Breast epithelium (tissue), 4 donors: ENCODE results near the gene IDH3B. TPM values are rescaled to one million over a fixed set of nuclear protein-coding genes. Genes with fewer than 3 reads are reported as not detected.

Experiments used
- DNase-seq, 2 donors: peaks; one replicate each; pipeline ENCODE4 v3.0.0-alpha.2; 2019; ENCODE audit warnings: low spot score in 2 of 2
- H3K27ac ChIP-seq, 2 donors: fragments of 200-600 bp; sonication (generic) in 1 of 2; one replicate each; pipeline ENCODE4 v1.5.1; 2016 to 2019; ENCODE audit warnings: mild to moderate bottlenecking in 1 of 2
- H3K27me3 ChIP-seq, 2 donors: fragments of 200-600 bp; sonication (generic) in 1 of 2; one replicate each; pipeline versions ENCODE4 v1.5.1 to v1.6.0; 2017 to 2019; ENCODE audit warnings: control low read depth in 1 of 2, mild to moderate bottlenecking in 1 of 2
- H3K36me3 ChIP-seq: fragments of 200-600 bp; one replicate; pipeline ENCODE4 v1.5.1; 2019
- H3K4me1 ChIP-seq, 2 donors: fragments of 200-600 bp; sonication (generic); one replicate each; pipeline ENCODE4 v1.5.1; 2016 to 2019; ENCODE audit warnings: control low read depth in 1 of 2
- H3K4me3 ChIP-seq, 3 donors: fragments of 200-600 bp; sonication (generic); 1 replicate in 2 of 3; 2 replicates in 1 of 3; pipeline ENCODE4 v1.5.1; 2016 to 2019; ENCODE audit warnings: mild to moderate bottlenecking in 3 of 3, moderate library complexity in 2 of 3
- H3K9me3 ChIP-seq, 2 donors: fragments of 200-600 bp; sonication (generic) in 1 of 2; one replicate each; pipeline ENCODE4 v1.5.1; 2016 to 2019; ENCODE audit warnings: control low read depth in 1 of 2
- POLR2A ChIP-seq: fragments of 450-650 bp; IDR thresholded peaks from one replicate; pipeline ENCODE4 v1.6.1; 2016; ENCODE audit warnings: antibody characterized with exemption, mild to moderate bottlenecking, moderate library complexity
- POLR2AphosphoS5 ChIP-seq, 3 donors: sonication (generic); formaldehyde crosslinking; IDR thresholded peaks; one replicate each; pipeline ENCODE4 v1.6.1; 2017; ENCODE audit warnings: antibody characterized with exemption in 3 of 3
- intact Hi-C: fragments of 100-400 bp; cut with DNase I; formaldehyde crosslinking; loops from one replicate; pipeline ENCODE4 v1.15.1; 2023; ENCODE audit warnings: low total_unique reads
- total RNA-seq, 3 donors: library from RNA; depleted of rRNA; stranded (reverse); fragments of >200 nt; gene quantifications; one replicate each; pipeline ENCODE4 v1.1.0, GENCODE V29; 2016
- TF ChIP-seq, protein P1 (sequence below), 3 donors: fragments of 450-650 bp; IDR thresholded peaks; one replicate each; pipeline ENCODE4 v1.5.1; 2016 to 2017; ENCODE audit warnings: antibody characterized with exemption in 3 of 3, mild to moderate bottlenecking in 3 of 3, moderate library complexity in 3 of 3

The IDH3B gene
- 100 to 1,000 TPM; 114 to 119 (median 115) TPM for total RNA-seq

DNA sequence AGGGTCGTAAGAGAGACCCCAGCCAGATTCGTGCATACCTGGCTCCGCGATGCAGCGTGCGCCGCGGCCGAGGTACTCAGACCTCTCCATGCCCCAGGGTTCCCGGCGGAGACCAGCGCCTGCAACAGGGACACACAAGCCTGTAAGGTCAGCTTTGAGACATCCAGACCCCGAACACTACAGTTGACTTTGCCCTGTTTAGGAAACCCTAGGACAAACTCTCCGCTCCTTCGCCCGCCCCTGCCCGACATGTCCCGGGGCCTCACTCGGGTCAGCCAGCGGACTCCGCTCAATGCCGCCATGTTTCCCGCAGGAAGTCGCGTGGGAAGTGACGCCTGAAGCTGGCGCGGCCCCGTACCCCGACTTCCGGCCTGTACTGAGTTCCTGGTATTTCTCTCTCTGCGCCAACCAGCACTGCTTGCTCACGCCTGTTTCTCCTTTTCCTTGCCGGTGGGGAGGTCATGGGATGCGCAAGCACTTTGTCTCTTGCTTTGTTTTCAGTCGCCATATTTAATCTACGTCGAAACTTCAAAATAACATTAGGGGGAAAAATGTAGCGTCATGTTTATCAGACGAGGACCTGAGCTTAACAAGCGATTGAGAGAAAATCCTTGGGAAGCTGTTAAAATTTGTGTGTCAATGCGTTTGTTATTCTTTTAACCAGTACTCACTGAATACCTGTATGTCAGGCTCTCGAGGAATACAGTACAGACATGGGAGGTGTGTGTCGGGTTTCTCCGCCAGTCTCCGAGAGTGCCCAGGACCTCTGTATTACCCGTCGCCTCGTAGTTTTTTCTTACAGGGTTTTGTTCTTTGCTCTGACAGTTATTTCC, at the start of gene IDH3B:
IDH3B (minus strand) TSS at position 330 of the 833 bp plus-strand sequence; CDS start at position 302, 28 bp downstream.
- H3K27me3 ChIP-seq = no peaks in the 10 kb centered on the region
- intact Hi-C loops = no loop called here
- peak within 1 kb of the TSS; percentile 82 to 98 (median 84) for H3K4me3 ChIP-seq
- no peaks in the 10 kb centered on the region for H3K9me3 ChIP-seq
- DNase-seq = peak; percentile 94 to 95
- TF ChIP-seq POLR2AphosphoS5 (IDR thresholded peaks at IDR 0.05) = peak; percentile 96 to 99 (median 99)
- TF ChIP-seq POLR2A = peak; percentile 82
- TF ChIP-seq, protein P1, sequence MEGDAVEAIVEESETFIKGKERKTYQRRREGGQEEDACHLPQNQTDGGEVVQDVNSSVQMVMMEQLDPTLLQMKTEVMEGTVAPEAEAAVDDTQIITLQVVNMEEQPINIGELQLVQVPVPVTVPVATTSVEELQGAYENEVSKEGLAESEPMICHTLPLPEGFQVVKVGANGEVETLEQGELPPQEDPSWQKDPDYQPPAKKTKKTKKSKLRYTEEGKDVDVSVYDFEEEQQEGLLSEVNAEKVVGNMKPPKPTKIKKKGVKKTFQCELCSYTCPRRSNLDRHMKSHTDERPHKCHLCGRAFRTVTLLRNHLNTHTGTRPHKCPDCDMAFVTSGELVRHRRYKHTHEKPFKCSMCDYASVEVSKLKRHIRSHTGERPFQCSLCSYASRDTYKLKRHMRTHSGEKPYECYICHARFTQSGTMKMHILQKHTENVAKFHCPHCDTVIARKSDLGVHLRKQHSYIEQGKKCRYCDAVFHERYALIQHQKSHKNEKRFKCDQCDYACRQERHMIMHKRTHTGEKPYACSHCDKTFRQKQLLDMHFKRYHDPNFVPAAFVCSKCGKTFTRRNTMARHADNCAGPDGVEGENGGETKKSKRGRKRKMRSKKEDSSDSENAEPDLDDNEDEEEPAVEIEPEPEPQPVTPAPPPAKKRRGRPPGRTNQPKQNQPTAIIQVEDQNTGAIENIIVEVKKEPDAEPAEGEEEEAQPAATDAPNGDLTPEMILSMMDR (IDR thresholded peaks at IDR 0.05) = no peak
- H3K4me1 ChIP-seq = no peaks in the 10 kb centered on the region
- peaks cover 4% of the 10 kb centered on the region for H3K36me3 ChIP-seq
- peak within 1 kb of the TSS; percentile 94 for H3K27ac ChIP-seq

DNA sequence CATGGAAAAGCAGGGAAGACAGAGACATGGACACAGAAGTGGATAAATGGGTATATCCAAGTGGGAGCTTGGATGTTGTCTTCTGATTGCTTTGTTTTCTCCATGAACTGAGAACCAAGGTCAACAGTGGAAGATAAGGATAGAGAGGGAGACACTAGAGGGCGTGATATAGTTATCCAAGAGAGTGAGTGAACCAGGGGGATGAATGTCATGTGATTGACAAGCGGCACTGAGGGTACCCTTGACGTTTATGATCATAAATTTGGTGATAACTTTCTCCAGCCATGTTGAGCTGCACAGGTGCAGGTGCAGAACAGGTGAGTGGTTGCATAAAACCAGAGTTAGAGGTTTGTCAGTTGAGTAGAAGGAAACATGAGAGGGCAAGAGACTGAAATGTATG, 49.3 kb upstream of the IDH3B start:
- Histone ChIP-seq H3K36me3 (no peaks in the 10 kb centered on the region), H3K27ac (no peak overlapping the region), H3K4me1 (no peaks in the 10 kb centered on the region), H3K27me3 (no peaks in the 10 kb centered on the region), H3K4me3 (no peak overlapping the region), H3K9me3 (peaks cover 0 to 4% of the 10 kb centered on the region in 2 donors)
- no peak for DNase-seq
- TF ChIP-seq POLR2A (no peak), POLR2AphosphoS5 (IDR thresholded peaks at IDR 0.05) (no peak)
- TF ChIP-seq, protein P1 (IDR thresholded peaks at IDR 0.05) = peak in 1 of 3 donors; percentile 16
- intact Hi-C loops = no loop called here

DNA sequence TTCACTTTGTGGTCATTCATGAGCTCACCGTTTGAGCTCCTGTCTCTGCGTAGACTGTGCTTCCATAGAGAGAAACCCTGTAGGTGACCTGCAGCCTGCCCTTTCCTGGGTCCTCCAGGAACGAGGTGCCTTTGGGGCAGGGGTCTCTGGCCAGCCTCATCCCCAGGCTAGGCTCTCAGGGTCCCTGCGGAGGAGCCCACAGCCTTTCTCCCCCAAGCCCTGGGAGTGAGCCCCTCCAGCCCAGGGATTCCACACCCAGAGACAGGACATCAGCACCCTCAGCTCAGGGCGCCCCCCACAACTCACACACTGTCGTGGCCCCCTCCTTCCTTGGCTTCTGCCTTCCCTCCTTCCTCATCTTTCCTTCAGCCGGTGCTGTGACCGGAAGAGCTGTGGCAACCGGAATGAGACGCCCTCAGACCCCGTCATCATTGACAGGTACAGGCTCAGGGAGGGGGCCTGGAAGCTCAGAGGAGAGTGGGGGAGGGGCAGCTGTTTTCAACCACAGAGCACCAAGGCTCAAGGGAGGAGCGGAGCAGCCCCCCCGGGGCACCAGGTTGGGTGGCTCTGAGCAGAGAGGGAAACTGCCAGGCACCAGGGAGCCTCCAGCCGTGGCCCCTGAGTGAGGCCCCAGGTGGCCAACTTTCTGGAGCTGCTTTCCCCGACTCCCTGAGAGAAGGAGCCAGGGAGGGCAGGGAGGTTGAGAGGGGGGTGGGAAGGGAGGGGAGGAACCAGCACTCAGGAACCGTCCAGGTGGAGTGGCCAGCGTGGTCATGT, 45.4 kb upstream of the IDH3B start:
- intact Hi-C loops = no loop called here
- no peaks in the 10 kb centered on the region for H3K27me3 ChIP-seq
- no peak overlapping the region for H3K27ac ChIP-seq
- no peaks in the 10 kb centered on the region for H3K36me3 ChIP-seq
- H3K9me3 ChIP-seq = no peaks in the 10 kb centered on the region
- no peaks in the 10 kb centered on the region for H3K4me1 ChIP-seq
- no peak for DNase-seq
- TF ChIP-seq POLR2AphosphoS5 (IDR thresholded peaks at IDR 0.05) (no peak), POLR2A (no peak)
- TF ChIP-seq, protein P1 (IDR thresholded peaks at IDR 0.05) = no peak
- no peak overlapping the region for H3K4me3 ChIP-seq

DNA sequence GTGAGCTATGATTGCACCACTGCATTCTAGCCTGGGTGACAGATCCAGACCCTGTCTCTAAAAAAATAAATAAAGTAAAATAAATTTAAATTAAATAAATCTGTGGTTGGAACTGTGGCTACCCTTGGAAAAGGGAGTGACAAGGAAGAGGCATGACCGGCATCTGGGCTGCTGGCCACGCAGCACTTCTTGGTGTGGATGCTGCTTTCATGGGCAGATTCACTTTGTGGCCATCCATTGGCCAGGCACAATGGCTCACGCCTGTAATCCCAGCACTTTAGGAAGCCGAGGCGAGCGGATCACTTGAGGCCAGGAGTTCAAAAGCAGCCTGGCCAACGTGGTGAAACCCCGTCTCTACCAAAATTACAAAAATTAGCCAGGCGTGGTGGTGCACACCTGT, 44.6 kb upstream of the IDH3B start:
- Histone ChIP-seq H3K27ac (no peak overlapping the region), H3K4me3 (no peak overlapping the region), H3K36me3 (no peaks in the 10 kb centered on the region), H3K27me3 (no peaks in the 10 kb centered on the region), H3K9me3 (no peaks in the 10 kb centered on the region), H3K4me1 (no peaks in the 10 kb centered on the region)
- intact Hi-C loops = no loop called here
- TF ChIP-seq POLR2AphosphoS5 (IDR thresholded peaks at IDR 0.05) = no peak
- TF ChIP-seq, protein P1 (IDR thresholded peaks at IDR 0.05) = no peak
- no peak for DNase-seq

DNA sequence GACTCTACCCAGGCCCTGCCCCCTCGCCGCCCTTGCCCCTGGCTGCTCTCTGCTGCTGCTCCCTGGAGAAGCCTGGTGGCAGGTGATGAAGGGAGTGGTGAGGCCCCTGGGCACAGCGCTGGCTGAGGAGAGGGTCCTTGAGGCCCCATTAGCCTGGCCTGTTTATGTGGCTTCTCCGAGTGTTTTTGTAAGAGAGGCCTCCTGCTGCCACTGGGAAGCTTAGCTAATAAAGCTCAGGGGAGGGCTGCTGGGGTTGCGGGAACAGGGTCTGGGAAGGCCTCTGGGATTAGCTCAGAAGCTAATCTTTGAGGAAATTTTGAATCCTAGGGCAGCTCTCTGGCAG, 44.0 kb upstream of the IDH3B start:
- Histone ChIP-seq H3K4me3 (no peak overlapping the region), H3K9me3 (no peaks in the 10 kb centered on the region), H3K27me3 (no peaks in the 10 kb centered on the region), H3K4me1 (no peaks in the 10 kb centered on the region), H3K27ac (no peak overlapping the region), H3K36me3 (no peaks in the 10 kb centered on the region)
- TF ChIP-seq POLR2AphosphoS5 (IDR thresholded peaks at IDR 0.05) (no peak), POLR2A (no peak)
- TF ChIP-seq, protein P1 (IDR thresholded peaks at IDR 0.05) = no peak
- no peak for DNase-seq
- intact Hi-C loops = no loop called here
